NCI-H2196 treated with DMSO at 0.1 percent for 48 hours (cell line): Measurements from ENCODE around the gene BUB3.

Experiments
- DNase-seq: peaks from one replicate; lab custom pipeline; 2025; ENCODE audit not compliant: unreplicated experiment; lab: John Stamatoyannopoulos, UW

The BUB3 gene

DNA sequence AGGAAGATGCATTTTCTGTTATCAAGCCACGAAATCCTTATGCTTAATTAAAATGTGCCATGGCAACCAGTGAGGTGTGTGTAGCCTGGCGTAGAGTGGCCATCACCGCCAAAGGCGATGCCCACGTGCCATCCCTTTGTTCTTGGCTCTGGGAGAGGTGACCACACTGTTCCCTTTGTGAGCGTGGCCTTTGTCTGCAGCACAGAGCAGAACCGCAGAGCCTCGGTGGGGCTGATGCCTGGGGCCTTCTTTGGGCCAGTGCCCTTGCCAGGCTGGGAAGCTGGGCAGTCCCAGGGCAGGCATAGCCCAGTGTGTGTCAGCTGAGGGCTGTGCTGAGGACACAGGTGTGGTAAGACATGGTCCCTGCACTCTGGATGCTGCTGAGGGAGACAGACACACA is 48.3 kb downstream of the BUB3 start:
- DNase-seq: no peak

- peak; percentile 33 for DNase-seq
Measured at GRCh38 chr10:123203393-123204126, 49.4 kb downstream of the BUB3 start.

- DNase-seq: no peak
Measured at GRCh38 chr10:123204127-123204461, 49.9 kb downstream of the BUB3 start.

DNA sequence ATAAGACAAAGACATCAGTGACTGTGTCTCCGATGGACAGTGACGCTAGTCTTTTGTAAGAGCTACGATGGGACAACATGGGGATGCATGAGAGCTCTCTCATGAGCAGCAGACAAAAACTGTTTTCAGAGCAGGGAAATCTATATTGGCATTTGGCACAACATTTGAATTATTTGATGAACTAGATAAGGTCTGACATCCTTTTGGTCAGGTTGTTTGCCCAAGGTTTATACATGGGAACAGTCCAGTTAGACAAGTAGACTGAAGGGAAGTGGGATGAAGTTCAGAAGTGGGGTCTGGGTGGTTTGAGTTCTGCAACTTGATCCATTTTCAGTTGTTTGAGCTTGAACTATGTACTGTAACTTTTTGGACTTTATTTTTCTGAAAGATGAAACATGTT is 50.8 kb downstream of the BUB3 start:
- DNase-seq: no peak

- DNase-seq: no peak
Measured at GRCh38 chr10:123212063-123212462, 57.9 kb downstream of the BUB3 start.

DNA sequence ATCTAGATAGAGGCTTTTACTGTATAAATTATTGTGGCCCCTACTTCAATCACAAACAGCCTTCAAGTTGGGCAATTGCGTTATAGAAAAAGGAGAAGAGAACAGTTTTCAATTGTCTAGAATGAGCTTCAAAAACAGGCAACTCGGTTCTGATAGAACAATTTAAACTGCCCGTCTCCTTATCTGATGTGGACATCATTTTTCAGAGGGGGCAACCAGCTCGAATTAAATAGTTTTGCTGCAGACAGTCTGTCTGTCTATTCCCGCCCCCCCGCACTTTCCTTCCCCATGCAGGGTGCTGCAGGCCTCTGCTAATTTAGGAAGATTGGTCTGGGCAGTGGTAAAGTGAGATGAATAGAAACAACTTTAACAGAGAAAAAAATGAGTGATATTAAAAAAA is 58.4 kb downstream of the BUB3 start:
- no peak for DNase-seq

- no peak for DNase-seq
Measured at GRCh38 chr10:123213192-123213591, 59.0 kb downstream of the BUB3 start.
